Left colon (tissue), 2 donors: ENCODE results near the gene GABRD. TPM values are rescaled to one million over a fixed set of nuclear protein-coding genes. Genes with fewer than 3 reads are reported as not detected.

Source experiments
- ATAC-seq: fragments of 200-7000 bp; cut with Tn5 transposase; one replicate; pipeline ENCODE4 v1.9.1; 2020; ENCODE audit warnings: mild to moderate bottlenecking, moderate library complexity
- DNase-seq, 2 donors: peaks; one replicate each; pipeline ENCODE4 v3.0.0-alpha.2; 2020
- intact Hi-C, 2 donors: fragments of 100-400 bp; cut with DNase I in 1 of 2; cut with micrococcal nuclease in 1 of 2; formaldehyde crosslinking; loops; one replicate each; pipeline versions ENCODE4 v1.11.2 to v1.14.0; 2022; cut with DNase I, micrococcal nuclease
- total RNA-seq, 2 donors: library from RNA; stranded (reverse); fragmentation: NEBNext Ultra II Directional; extraction: Animal tissue kit (Norgen Biotek cat#: 25700); gene quantifications; one replicate each; pipeline ENCODE4 v1.2.1, GENCODE V29; 2021
- donor health status: DM: no; HTN: no; CAD: no.
- donor health status: DM: yes; HTN: yes; CAD: no.

The GABRD gene
- total RNA-seq, 2 donors from 2014 or later = not detected

DNA sequence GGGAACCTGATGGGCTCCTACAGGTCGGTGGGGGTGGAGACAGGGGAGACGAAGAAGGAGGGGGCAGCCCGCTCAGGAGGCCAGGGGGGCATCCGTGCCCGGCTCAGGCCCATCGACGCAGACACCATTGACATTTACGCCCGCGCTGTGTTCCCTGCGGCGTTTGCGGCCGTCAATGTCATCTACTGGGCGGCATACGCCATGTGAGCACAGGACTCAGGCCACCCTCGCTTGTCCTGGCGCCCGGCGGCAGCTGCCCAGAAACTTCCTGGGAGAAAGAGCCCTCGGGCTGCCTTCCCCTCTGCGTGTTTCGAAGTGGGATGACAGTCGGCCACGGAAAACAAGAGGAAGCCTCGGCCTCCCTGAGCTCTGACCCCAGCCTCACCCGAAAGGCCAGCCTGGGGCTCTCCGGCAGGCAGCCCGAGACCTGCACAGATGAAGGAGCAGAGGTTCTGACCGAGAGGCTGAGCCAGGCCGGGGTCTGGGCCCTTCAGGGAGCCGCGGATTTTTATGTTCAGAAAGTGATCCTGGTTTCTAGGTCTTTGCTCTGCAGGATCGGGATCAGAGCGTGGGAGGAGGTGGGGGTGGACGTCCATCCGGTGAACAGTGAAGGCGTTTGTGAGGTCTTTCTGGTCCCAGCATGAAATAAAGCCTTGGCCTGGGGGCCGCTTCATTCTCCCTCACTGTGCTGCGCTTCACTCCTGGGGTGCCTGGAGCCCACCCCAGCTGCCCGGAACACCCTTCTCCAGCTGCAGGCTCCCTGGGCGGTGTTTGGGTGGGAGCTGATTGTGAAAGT is 11.1 kb downstream of the GABRD start:
- DNase-seq (no peak), ATAC-seq (no peak)
- intact Hi-C loops = loop anchor here in 1 of 2 donors (10.0 kb wide), 1 partner anchor 65 kb away; no protein-coding TSS in a partner anchor

DNA sequence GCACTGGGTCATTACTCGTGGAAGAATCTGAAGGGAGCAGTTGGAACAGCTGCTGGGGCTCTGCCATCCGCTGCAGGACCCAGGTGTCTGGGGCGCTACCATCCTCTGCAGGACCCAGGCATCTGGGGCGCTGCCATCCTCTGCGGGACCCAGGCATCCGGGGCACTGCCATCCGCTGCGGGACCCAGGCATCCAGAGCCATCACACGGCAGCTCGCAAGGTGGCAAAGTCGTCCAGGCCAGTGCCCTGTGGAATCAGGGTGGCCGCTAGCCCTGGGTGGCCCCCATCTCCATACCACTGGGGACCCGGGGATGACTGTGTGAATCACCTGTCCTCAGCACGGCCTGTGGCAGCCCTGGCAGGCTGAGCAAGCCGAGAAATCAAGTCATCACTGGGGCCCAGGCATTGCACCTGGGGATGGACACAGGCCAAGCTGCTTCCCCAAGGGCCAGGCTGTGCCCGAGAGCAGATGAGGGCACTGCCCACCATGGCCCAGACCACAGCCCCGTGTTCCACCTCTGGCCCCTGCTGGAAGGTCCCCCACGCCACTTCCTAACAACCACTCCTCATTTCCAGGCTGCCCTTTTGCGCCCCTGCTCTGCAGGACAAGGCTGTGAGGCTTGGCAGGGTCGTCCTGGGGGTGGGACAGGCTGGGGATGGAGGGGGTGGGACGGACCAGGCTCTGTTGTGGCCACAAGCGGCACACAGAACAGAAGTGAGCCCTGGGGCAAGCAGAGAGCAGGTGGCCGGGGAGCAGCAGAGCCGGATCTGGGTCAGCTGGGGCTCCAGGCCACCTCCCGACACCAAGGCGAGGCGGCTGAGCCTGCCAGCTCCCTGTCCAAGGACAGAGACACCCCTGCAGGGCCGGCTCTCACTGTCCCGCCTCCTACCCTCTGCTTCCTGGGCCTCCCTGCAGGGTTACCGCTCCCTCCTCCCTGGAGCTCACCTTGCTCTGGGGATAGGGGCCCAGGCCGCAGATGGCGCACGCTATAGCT is 12.7 kb downstream of the GABRD start:
- ATAC-seq (no peak), DNase-seq (no peak)
- intact Hi-C loops = loop anchor here in 1 of 2 donors (10.0 kb wide), 1 partner anchor 67 kb away; no protein-coding TSS in a partner anchor

- intact Hi-C loops = loop anchor here in 1 of 2 donors (10.0 kb wide), 1 partner anchor 68 kb away; no protein-coding TSS in a partner anchor
- DNase-seq (no peak), ATAC-seq (no peak)
These were observed 13.6 kb downstream of the GABRD start for GRCh38 chr1:2032737-2033136.

- no peak for ATAC-seq
- intact Hi-C loops = loop anchor here in 1 of 2 donors (10.0 kb wide), 1 partner anchor 68 kb away; no protein-coding TSS in a partner anchor
- DNase-seq = no peak
These were observed 14.0 kb downstream of the GABRD start for GRCh38 chr1:2033165-2033564.

DNA sequence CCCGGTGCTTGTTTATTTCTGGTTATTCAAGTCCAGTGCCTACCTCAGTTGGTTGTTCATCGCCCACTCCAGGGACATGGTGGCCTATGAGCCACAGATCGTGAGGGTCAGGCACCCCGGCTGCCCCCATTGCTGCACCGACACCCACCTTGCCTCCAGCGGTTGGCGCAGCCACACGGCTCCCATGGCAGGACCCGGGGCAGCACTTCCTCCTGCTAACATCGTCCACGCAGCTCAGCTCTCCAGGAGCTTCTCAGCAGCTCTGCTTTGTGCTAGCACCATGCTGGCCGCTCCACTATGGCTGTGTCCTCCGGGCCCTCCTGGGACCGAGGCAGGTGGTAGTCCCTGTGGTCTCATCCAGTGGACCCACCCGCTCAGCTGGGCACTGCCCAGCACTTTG is 17.1 kb downstream of the GABRD start:
- intact Hi-C loops = loop anchor here in 1 of 2 donors (10.0 kb wide), 1 partner anchor 71 kb away; no protein-coding TSS in a partner anchor

DNA sequence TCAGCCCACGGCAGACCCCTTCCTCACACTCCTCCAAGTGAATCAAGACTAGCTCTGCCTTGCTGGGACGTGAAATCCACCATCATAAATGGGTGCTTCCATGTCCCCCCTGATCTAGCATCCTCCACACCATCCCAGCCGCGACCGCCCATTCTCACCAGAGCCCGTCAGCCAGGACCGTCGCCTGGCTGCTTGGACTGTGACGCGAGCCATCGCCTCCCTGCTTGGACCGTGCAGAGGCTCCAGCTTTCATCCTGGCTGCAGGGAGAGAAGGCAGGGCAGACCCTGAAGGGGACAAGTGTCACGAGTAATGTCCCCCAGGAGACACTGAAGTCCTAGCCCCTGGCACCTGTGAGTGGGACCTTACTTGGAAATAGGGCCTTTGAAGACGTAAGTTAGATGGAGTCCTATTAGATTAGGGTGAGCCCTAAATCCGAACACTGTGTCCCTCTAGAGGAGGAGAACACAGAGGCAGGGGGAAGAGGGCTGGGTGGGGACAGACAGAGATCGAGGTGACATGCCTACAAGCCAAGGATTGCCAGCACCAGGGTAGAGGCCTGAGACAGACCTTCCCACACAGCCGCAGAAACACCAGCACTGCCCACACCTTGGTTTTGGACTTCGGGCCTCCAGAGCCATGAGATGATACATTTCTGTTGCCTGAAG is 18.3 kb downstream of the GABRD start:
- no peak for DNase-seq
- intact Hi-C loops = loop anchor here in 1 of 2 donors (10.0 kb wide), 1 partner anchor 73 kb away; no protein-coding TSS in a partner anchor
- no peak for ATAC-seq

More for the DNA sequence above, 17.1 kb downstream of the GABRD start:
- ATAC-seq (no peak), DNase-seq (no peak)

DNA sequence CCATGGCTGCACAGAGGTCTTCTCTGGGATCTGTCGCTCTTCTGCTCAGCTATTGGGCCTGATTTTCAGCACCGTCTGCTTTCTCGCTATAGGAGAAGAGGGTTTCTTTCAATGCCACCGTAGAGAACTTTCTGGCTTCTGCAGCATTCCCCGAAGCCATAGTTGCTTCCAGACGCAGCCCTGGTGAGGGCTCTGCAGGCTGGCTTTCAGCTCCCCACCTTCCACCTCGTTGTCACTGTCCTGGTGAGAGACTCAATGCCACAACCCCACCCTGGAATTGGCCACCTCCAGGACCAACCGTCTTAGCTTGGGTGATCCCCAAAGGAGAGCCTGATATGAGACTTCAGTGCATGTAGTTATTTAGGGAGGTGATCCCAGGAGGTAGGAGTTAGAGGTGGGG is 19.1 kb downstream of the GABRD start:
- no peak for ATAC-seq
- intact Hi-C loops = loop anchor here in 1 of 2 donors (10.0 kb wide), 1 partner anchor 73 kb away; no protein-coding TSS in a partner anchor
- DNase-seq = no peak

DNA sequence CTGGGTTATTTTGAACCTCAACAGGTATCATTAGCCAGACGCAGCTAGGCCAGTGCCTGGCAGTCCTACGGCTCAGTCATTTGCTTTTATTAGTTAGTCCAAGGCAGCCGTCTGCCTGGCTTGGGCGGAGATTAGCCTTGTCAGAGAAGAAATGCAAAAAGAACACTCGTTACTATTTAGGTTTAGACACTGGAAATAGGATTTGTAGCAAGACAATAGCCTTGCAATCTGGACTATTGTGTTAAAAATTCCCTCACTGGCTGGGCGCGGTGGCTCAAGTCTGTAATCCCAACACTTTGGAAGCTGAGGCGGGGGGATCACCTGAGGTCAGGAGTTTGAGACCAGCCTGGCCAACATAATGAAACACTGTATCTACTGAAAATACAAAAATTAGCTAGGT is 20.1 kb downstream of the GABRD start:
- ATAC-seq (no peak), DNase-seq (no peak)
- intact Hi-C loops = loop anchor here in 1 of 2 donors (10.0 kb wide), 1 partner anchor 74 kb away; no protein-coding TSS in a partner anchor

GRCh38 chr1:2041305-2041704 is 22.2 kb downstream of the GABRD start:
- no peak for DNase-seq
- intact Hi-C loops = loop anchor here in 1 of 2 donors (5.0 kb wide), 1 partner anchor 89 kb away; no protein-coding TSS in a partner anchor
- no peak for ATAC-seq

GRCh38 chr1:2041887-2042286 is 22.7 kb downstream of the GABRD start:
- intact Hi-C loops = loop anchor here in 1 of 2 donors (5.0 kb wide), 1 partner anchor 90 kb away; no protein-coding TSS in a partner anchor
- DNase-seq = no peak
- no peak for ATAC-seq

- intact Hi-C loops = loop anchor here in 1 of 2 donors (5.0 kb wide), 1 partner anchor 91 kb away; no protein-coding TSS in a partner anchor
- DNase-seq (peak; percentile 57 to 65), ATAC-seq (peak; percentile 47)
These were observed 24.0 kb downstream of the GABRD start for GRCh38 chr1:2042830-2043773.

DNA sequence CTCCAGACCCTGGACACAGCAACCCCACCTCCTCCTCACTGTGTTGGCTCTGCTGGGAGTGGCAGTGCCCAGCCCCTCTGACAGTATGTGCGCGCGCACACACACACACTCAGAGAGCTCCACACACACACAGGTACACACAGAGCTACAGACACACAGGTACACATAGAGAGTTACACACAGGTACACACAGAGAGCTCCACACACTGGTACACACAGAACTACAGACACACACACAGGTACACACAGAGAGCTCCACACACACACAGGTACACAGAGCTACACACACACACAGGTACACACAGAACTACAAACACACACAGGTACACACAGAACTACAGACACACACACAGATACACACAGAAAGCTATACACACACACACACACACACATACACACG is 24.7 kb downstream of the GABRD start:
- DNase-seq (peak in 1 of 2 donors; percentile 53), ATAC-seq (peak; percentile 13)
- intact Hi-C loops = loop anchor here in 1 of 2 donors (5.0 kb wide), 1 partner anchor 92 kb away; no protein-coding TSS in a partner anchor

DNA sequence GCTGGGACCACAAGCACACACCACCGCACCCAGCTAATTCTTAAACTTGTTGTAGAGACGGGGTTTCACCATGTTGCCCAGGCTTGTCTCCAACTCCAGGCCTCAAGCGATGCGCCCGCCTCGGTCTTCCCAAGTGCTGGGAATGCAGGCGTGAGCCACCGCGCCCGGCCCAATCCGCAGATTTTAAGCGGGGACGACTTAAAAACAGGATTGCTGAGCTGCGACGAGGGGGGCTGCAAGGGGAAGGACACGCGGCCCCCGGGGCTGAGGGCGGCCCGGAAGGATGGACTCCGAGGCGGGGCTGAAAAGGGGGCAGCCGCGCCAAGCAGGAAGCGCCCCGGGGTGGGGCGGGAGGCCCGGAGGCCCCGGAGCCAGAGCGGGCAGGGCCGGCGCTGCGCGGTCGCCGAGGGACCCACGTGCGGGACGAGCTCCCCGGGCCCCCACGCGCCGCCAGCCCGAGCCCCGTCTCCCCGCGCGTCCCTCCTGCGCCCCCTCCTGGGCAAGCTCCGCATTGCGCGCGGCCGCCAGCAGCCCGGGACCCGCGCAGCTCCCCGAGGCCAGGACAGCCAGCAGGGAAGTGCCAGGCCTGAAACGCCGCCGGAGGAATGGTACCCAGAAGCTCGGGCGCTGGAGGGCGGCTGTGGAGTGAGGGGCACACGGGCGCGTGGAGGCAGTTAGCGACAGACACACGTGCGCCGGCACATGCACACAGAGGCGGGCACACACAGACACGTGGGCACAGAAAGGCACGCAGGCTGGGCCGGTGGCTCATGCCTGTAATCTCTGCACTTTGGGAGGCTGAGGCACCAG is 25.6 kb downstream of the GABRD start:
- intact Hi-C loops = loop anchor here in 1 of 2 donors (5.0 kb wide), 1 partner anchor 92 kb away; no protein-coding TSS in a partner anchor
- ATAC-seq (peak; percentile 24), DNase-seq (peak; percentile 40 to 81)

DNA sequence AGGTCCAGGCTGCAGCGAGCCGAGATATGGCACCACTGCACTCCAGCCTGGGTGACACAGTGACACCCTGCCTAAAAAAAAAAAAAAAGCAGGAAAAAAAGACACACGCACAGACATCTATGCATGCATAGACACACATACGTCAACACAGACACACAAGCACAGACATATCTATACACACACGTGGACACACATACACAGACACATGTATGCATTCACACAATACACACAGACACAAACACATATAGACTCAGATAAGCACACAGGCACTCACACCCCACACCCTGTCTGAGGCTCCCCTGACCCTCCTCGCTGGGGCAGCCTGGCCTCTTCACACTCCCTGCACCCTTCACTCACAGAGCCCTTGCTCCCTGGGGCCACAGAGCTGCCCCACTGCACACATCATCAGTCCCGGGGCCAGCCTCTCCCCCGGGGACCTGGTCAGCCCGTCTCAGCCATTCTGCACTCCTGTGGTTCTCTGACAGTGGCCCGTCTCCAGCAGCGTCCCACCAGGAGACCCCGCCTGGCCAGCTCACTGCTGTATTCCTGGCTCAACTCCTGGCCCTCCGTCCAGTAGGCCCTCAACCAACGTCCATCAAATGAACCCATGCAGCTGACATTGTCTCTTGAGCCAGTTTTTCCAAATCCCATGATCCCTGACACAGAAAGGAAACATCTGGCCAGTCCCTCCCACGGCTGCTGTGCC is 26.5 kb downstream of the GABRD start:
- no peak for DNase-seq
- no peak for ATAC-seq
- intact Hi-C loops = no loop called here

DNA sequence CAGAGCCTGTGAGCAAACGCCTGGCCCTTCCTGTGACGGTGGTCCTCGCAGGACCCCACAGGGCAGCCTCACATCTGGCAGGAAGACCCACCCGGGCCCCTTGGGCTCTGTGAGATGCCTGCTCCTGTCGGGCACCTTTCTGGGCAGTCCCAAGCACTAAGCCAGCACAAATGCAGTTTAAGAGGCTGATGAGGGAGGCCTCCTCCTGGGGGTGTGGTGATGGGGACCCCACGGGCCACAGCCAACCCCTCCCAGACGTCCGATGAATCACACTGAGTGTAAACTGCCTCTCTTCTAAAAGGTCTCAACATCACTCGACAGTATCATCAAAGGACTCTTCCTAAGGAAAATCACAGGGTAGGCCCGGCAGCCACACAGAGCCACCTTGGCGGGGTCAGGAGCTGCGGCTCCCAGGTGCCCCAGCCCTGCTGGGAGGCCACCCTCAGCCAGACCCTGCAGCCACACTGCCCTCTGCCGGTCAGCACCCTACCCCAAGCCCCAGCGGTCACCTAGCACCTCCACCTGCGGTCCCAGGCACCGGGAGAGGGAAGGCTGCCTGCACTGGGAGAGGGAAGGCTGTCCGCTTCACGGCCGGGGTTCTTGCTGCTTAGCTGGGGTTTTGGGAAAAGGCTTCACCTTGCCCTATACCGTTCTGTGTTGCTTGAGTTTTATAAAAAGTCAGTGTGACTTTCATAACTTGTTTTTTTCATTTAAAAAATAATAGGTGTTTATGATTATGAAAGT is 27.2 kb downstream of the GABRD start:
- ATAC-seq = peak; percentile 39
- DNase-seq = peak; percentile 77 to 90
- intact Hi-C loops = no loop called here
